HepG2 (cell line): ENCODE measurements around the gene FFAR4.

Experiments used
- ARNT2 ChIP-seq: sonication (generic); formaldehyde crosslinking; IDR thresholded peaks from 2 replicates; pipeline ENCODE4 v1.8.0; 2022; ENCODE audit warnings: mild to moderate bottlenecking, low read depth, missing genetic modification reagents, moderate library complexity
- FOSL2 ChIP-seq: sonication (generic); formaldehyde crosslinking; IDR thresholded peaks from 2 replicates; pipeline ENCODE4 v1.4.0; 2020; ENCODE audit warnings: missing genetic modification reagents
- HNRNPUL1 ChIP-seq: fragments of 200-400 bp; formaldehyde crosslinking; IDR thresholded peaks from 2 replicates; pipeline ENCODE4 v1.6.1; 2017; ENCODE audit warnings: low read depth, mild to moderate bottlenecking, low read length, moderate library complexity
- MTF1 ChIP-seq: sonication (generic); formaldehyde crosslinking; IDR thresholded peaks from 2 replicates; pipeline ENCODE4 v1.5.0; 2020; ENCODE audit warnings: missing genetic modification reagents
- MXI1 ChIP-seq: IDR thresholded peaks from 3 replicates; pipeline ENCODE4 v1.6.1; 2012; ENCODE audit warnings: low read depth, low read length, inconsistent platforms, borderline replicate concordance
- NFE2 ChIP-seq: sonication (generic); formaldehyde crosslinking; IDR thresholded peaks from 2 replicates; pipeline ENCODE4 v1.4.0; 2020; ENCODE audit warnings: missing genetic modification reagents
- NR2F6 ChIP-seq, 2 experiments: IDR thresholded peaks; 2 replicates each; pipeline ENCODE4 v1.6.1; 2016; ENCODE audit warnings: antibody characterized with exemption in 1 of 2, mild to moderate bottlenecking in 1 of 2
- REXO4 ChIP-seq: sonication (generic); formaldehyde crosslinking; IDR thresholded peaks from 2 replicates; pipeline ENCODE4 v1.8.0; 2022; ENCODE audit warnings: missing genetic modification reagents, mild to moderate bottlenecking, borderline replicate concordance
- RFX5 ChIP-seq: IDR thresholded peaks from 2 replicates; pipeline ENCODE4 v1.6.1; 2011; ENCODE audit warnings: low read depth, low read length, improper control_type of control experiment
- ZNF605 ChIP-seq: sonication (generic); formaldehyde crosslinking; IDR thresholded peaks from 2 replicates; pipeline ENCODE4 v1.8.0; 2022; ENCODE audit warnings: mild to moderate bottlenecking, missing genetic modification reagents
- ZNF883 ChIP-seq: sonication (generic); formaldehyde crosslinking; IDR thresholded peaks from 2 replicates; pipeline ENCODE4 v1.5.1; 2020; ENCODE audit warnings: mild to moderate bottlenecking, missing genetic modification reagents; ENCODE audit errors: not compliant biosample characterization

DNA sequence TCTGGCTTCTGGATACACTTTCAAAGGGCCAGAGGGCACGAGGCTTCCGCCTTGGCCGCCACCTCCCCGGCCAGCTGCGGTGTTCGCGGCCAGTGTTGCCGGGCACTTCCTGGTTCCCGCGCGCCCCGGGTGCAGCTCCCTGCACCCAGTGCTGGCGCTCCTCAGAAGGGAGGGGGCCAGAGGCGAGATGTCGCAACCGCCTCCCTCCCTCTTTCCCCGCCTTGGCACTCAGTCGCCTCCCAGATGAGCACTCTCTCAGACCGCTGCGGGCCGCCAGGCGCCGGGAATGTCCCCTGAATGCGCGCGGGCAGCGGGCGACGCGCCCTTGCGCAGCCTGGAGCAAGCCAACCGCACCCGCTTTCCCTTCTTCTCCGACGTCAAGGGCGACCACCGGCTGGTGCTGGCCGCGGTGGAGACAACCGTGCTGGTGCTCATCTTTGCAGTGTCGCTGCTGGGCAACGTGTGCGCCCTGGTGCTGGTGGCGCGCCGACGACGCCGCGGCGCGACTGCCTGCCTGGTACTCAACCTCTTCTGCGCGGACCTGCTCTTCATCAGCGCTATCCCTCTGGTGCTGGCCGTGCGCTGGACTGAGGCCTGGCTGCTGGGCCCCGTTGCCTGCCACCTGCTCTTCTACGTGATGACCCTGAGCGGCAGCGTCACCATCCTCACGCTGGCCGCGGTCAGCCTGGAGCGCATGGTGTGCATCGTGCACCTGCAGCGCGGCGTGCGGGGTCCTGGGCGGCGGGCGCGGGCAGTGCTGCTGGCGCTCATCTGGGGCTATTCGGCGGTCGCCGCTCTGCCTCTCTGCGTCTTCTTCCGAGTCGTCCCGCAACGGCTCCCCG lies at the start of gene FFAR4:
- TF ChIP-seq MTF1 (CRISPR knock-in tag): no peak
- TF ChIP-seq RFX5: no peak
- no peak for TF ChIP-seq NFE2
- no peak for TF ChIP-seq FOSL2 (CRISPR knock-in tag)
- TF ChIP-seq NR2F6 (IDR thresholded peaks at IDR 0.05): no peak
- no peak for TF ChIP-seq NR2F6 (CRISPR knock-in tag; IDR thresholded peaks at IDR 0.05)
- no peak for TF ChIP-seq HNRNPUL1
- TF ChIP-seq REXO4 (CRISPR knock-in tag): no peak
- no peak for TF ChIP-seq ZNF883 (CRISPR knock-in tag)
- no peak for TF ChIP-seq ZNF605 (CRISPR knock-in tag)
- no peak for TF ChIP-seq MXI1
- TF ChIP-seq ARNT2 (CRISPR knock-in tag): no peak
